PC-9 (cell line): Measurements from ENCODE around the gene MACC1.

Experiments used
- CTCF ChIP-seq: fragments of 200-600 bp; sonication (generic); conservative IDR thresholded peaks from 2 replicates; pipeline ENCODE4 v1.6.1; 2017; ENCODE audit warnings: mixed run types, antibody characterized with exemption, mild to moderate bottlenecking, moderate library complexity
- EZH2 ChIP-seq: fragments of 200-600 bp; sonication (generic); IDR thresholded peaks from 2 replicates; pipeline ENCODE4 v1.8.0; 2017; ENCODE audit warnings: antibody characterized with exemption, low read depth

DNA sequence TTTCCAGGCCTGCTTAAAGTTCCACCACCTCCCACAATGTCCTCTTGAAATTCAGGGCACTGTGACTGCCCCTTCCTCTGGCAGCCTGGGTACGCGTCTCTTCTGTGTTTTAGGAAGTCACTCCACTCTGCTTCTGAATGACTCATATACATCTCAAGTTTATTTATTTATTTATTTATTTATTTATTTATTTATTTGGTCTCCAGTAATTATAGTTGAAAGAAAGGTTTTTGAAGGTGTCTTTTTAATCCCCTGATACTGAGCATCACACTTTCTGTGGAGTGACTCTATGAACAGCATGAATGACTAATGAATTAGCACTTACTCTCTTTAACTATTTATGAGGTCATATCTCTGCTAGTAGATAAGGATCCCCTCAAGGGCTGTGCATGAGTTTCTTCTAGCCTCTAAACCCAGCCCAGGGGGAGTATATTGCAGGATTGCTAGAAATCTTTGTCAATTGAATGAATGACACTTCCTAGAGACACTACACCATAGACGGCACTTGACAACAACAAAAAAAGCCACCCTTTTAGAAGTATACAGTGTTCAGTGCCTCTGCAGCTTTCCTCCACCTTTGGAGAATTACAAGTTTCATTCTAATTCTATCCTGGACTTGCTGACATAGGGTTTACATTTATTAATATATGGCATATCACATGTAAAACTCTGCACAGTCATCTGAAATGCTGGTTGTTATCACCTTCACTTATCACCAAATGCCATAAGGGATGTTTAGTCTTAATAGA is 2.1 kb downstream of the MACC1 start:
- TF ChIP-seq CTCF (no peak), EZH2 (no peak)
